ENCODE data around the gene MAML2.

DNA sequence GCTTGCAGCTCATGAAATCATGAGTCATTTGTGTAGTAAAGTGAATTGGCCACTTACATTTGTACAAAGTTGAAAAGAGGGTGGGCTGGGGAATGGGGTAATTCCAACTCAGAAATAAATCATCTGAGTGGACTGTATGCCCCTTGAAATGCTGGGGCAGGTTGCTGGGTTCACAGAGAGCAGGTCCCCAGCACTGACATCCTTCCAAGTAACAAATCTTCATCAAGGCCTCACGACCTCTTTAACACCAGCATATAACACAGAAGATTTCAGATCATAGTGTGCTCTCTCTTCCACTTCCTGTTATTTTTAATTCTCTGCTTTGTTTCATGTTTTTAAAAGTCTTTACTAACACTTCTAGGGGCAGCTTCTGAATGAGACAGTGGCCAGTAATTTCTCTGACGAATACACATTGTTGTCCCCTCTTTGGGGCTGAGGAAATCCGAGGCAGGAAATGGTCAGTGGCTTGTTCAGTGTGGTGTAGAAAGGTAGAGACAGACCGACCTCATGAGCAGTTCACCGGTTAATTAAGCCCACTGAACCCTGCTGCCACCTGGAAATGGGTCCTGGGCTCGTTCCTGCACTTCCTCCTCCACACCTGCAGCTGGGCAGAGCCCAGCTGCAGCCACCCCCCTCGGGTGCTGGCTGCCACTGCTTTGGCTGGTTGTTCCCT lies 127.7 kb downstream of the MAML2 start:
- TF ChIP-seq, protein P1, sequence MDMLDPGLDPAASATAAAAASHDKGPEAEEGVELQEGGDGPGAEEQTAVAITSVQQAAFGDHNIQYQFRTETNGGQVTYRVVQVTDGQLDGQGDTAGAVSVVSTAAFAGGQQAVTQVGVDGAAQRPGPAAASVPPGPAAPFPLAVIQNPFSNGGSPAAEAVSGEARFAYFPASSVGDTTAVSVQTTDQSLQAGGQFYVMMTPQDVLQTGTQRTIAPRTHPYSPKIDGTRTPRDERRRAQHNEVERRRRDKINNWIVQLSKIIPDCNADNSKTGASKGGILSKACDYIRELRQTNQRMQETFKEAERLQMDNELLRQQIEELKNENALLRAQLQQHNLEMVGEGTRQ (IDR thresholded peaks at IDR 0.05; ENCODE audit: low read length), result no peak
- TF ChIP-seq, protein P2, sequence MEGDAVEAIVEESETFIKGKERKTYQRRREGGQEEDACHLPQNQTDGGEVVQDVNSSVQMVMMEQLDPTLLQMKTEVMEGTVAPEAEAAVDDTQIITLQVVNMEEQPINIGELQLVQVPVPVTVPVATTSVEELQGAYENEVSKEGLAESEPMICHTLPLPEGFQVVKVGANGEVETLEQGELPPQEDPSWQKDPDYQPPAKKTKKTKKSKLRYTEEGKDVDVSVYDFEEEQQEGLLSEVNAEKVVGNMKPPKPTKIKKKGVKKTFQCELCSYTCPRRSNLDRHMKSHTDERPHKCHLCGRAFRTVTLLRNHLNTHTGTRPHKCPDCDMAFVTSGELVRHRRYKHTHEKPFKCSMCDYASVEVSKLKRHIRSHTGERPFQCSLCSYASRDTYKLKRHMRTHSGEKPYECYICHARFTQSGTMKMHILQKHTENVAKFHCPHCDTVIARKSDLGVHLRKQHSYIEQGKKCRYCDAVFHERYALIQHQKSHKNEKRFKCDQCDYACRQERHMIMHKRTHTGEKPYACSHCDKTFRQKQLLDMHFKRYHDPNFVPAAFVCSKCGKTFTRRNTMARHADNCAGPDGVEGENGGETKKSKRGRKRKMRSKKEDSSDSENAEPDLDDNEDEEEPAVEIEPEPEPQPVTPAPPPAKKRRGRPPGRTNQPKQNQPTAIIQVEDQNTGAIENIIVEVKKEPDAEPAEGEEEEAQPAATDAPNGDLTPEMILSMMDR (IDR thresholded peaks at IDR 0.05; ENCODE audit: control extremely low read depth in 1 of 3, insufficient read depth in 1 of 3, low read depth in 1 of 3, low read length in 3 of 3), result no peak
- TF ChIP-seq SIN3A (conservative IDR thresholded peaks at IDR 0.05 in 1 of 2, IDR thresholded peaks at IDR 0.05 in 1 of 2; ENCODE audit: low read depth in 1 of 2, low read length in 2 of 2), result no peak
- TF ChIP-seq EP300 (IDR thresholded peaks at IDR 0.05; ENCODE audit: borderline replicate concordance in 1 of 2, low read depth in 2 of 2, low read length in 2 of 2), result no peak
- no peak for TF ChIP-seq BACH1 (IDR thresholded peaks at IDR 0.05; ENCODE audit: low read length)
- no peak for TF ChIP-seq JUND (IDR thresholded peaks at IDR 0.05; ENCODE audit: low read length)
- TF ChIP-seq SP2 (IDR thresholded peaks at IDR 0.05; ENCODE audit: low read length), result no peak
- no peak for TF ChIP-seq RAD21 (IDR thresholded peaks at IDR 0.05 in 1 of 2, conservative IDR thresholded peaks at IDR 0.05 in 1 of 2; ENCODE audit: low read depth in 2 of 2, low read length in 2 of 2)
- no peak for TF ChIP-seq RBBP5 (IDR thresholded peaks at IDR 0.05; ENCODE audit: borderline replicate concordance, low read depth, low read length)
- TF ChIP-seq, protein P3, sequence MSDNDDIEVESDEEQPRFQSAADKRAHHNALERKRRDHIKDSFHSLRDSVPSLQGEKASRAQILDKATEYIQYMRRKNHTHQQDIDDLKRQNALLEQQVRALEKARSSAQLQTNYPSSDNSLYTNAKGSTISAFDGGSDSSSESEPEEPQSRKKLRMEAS (IDR thresholded peaks at IDR 0.05), result no peak
- no peak for TF ChIP-seq EGR1 (IDR thresholded peaks at IDR 0.05; ENCODE audit: borderline replicate concordance, low read depth, low read length)
- no peak for TF ChIP-seq CHD2 (IDR thresholded peaks at IDR 0.05; ENCODE audit: low read length)
- TF ChIP-seq CHD1 (IDR thresholded peaks at IDR 0.05; ENCODE audit: low read depth, low read length), result no peak
